CD4-positive, alpha-beta T cell treated with Interleukin-15 for 1 hour (primary cell): ENCODE data around the gene TNXB.

Experiments
- DNase-seq: peaks from one replicate; pipeline ENCODE4 v3.0.0-alpha.2; 2020

The TNXB gene

GRCh38 chr6:31994421-31994820, 114.7 kb downstream of the TNXB start:
- DNase-seq: peak; percentile 9
